HG03103 (cell line): ENCODE results near the gene GCK.

Experiments used
- ATAC-seq: cut with Tn5 transposase; IDR thresholded peaks from one replicate; pipeline ENCODE4 v1.9.1; 2021; ENCODE audit warnings: low read depth; ENCODE audit not compliant: unreplicated experiment

The GCK gene

DNA sequence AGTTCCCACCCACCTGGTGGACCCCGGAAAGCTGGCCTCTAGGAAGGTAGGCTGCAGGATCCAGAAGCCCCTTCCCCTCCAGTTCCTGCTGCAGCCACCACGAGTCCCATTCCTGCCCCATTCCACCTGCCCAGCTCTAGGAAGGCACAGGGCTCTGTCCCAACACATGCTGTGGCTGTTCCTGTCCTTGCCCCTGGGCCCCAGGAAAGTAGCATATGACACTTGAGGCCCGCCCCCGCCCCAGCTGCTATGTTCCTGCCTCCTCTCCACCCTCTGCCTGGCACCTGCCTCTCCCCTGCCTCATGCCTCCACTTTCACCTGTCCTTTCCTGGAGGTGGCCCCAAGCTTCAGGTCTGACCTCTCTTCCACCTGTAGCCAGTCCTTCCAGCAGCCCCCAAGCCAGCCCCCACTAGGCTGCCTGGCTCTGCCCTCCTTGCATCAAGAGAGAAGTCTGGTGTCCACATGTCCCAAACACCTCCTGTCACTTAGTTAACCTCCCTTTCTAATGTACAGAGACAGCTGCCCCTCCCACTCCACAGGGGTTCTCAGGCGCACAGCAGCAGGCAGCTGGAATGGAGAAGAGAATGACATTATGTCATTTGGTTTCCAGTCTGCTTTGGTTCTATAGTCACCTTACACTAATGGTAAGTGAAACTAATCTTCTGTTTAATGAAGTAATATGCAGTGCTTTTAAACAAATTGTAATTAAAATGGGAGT lies 34.3 kb upstream of the GCK start:
- ATAC-seq: no peak

DNA sequence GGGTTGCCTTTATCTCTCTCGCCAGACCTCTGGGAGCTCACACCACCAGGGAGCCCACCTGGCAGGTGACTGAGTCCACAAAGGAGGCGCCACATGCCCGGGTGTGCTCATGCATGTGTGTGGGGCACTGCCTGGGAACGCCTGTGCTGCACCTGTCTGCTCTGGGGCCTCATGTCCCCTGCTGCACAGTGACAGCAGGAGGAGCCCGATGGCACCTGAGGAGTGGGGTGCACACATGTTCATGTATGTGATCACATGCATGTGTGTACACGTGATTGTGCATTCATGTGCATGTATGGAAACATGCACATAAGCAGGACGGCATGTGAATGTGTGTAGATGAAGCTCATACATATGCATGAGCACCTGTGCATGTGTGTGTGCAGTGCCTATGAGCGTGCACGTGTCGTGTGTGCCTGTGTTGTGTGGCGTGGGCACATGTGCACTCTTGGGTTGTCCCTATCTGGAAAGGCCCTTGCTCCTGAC lies 33.6 kb upstream of the GCK start:
- ATAC-seq: no peak

DNA sequence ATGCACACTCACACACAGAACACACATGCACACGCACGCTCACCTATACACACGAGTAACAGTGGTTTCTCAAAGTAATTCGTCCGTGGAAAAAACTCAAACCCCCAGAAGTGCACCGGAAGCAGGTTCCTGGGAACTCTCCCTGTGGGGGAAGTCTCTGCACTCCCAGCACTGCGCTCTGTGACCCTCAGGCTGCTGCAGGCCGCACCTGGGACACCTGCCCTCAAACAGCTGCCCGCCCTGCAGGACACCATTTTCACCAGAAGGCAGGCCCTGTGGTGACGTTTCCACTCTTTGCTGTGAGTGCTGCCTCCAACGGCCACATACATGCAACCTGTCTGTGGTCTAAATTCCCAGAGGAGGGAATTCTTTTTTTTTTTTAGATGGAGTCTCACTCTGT lies 32.8 kb upstream of the GCK start:
- ATAC-seq: no peak

DNA sequence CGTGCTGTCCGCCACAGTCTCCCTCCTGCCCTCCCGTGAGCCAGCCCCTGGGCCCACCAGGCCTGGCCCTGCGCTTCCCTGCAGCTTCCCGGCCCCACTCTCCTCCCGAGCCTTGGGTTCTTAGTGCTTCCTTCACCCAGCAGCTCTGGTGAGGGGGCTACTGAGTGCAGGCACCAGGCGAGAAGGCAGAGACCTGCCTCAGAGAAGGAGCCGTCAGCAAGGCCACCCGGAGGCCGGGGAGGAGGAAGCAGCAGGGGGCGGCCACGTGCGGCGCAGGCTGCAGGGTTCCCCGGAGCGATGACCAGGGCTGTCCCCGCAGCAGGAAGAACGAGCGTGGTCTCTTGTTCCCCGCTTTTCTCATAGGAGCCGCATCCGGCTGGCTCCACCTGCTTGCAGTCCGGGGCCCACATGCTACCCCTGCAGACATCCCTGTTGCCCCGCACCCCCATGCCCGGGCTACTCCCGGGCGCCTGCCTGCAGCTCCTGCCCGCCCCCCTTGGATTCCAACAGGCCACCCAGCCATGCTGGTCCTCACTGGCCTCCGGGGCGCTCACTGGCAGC lies 32.1 kb upstream of the GCK start:
- ATAC-seq: no peak

DNA sequence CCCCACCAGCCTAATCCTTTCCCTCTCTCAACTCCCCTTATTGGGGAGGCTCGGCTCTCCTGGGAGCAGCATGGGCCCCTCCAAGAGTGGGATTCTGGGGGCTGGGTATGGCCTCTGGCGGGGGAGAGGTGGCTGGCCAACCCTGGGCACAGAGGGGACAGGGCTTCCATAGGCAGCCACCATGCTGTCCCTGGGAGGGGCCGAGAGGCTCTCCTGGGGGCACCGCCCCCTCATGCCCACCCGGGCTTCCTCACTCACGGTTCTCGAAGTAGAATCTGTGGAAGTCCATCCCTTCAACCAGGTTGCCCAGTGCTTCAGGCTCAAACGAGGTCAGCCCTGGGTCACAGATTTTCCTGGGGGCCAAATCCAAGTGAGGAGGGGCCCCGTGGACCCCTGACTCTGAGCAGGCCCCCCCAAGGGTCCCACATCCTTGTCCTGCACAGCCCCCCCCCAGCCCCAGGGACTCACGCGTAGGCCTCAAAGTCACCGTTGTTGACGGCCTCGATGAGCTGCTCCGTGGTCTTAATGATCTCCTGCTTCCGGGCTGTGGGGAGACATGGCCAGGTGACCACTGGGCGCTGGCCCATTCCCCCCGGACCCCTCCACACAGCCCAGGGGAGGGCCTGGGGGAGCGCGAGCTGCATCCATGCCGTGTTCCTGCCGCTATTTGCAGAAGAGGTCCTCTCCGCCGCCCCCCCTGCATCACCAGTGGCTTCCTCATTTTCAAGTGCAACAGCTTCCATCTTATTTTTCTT lies 31.3 kb upstream of the GCK start:
- ATAC-seq: no peak

DNA sequence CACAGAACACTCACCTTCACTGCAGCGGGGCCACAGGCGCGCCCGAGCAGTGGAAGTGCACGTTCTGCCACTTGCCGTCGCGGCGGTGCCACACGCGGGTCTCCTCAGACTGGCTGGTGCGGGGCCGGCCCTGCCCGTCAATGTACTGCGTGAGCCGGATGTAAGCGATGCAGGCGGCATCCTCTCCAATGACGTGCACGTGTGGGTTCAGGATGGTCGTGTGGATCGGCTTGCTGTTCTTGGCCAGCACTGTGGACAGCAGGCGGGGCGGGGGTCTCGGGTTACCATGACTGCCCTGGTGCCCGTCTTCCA lies 30.8 kb upstream of the GCK start:
- no peak for ATAC-seq

DNA sequence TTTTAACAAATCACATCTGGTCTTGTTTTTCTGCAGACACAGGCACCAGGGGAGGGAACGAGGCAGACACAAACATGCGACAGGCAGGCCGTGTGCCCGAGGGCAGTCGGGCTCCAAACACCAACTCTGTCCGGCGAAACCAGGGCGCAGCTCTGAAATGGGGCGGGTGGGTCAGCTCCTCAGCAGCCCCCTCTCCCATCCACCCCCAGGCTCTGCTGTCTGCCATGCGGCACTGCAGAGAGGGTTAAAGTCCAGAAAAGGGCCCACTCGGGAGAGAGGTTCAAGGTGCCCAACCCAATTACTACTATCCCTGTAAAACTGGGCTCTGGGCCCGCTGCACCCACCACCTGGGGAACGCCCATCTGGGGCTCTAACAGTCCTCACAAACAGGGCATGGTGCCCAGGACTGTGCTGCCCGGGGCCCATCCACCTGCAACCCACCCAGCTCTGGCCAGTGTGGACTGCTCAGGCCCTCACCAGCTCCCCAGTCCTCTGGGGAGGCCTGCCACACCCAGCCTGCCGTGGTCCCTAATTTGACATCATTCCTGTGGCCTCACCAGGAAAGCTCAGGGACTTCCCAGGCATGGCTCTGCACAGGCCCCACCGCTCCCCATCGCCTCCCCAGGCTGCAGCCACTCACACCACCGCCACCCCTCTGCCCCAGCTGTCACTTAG lies 30.3 kb upstream of the GCK start:
- no peak for ATAC-seq

DNA sequence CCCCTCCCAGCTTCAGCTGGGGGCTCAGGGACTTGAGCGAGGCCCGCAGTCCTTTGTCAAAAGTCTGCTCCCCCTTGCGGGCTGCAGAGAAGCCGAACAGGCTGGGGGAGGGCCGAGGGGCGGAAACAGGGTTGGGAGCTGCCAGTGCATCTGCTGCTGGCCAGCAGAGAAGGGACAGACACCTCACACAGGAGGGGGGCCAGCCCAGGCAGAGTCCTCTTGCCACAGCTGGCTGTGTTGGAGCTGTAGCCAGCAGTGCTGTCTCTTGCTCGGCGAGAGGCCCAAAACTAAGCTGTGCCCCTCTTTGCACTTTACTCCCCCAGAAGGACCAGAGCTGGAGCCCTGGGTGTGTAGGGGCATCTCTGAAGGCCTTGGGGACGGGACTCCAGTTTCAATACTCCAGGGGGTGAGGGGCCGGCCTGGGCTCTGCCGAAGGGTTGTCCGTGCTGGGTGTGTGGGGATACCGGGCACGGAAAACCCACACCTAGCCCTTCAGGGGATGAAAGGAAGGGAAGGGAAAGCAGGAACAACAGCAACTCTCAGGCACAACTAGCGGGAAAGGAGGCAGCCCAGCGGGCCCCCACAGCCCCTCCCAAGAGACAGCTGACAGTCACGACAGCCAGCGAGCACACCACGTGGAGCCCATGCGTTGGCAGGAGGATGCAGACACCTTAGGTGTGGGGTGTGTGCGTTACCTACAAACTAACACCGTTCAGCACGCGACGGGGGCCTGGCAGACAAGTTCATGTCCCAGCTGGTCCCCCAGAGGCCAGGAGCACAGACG lies 29.4 kb upstream of the GCK start:
- ATAC-seq: no peak

DNA sequence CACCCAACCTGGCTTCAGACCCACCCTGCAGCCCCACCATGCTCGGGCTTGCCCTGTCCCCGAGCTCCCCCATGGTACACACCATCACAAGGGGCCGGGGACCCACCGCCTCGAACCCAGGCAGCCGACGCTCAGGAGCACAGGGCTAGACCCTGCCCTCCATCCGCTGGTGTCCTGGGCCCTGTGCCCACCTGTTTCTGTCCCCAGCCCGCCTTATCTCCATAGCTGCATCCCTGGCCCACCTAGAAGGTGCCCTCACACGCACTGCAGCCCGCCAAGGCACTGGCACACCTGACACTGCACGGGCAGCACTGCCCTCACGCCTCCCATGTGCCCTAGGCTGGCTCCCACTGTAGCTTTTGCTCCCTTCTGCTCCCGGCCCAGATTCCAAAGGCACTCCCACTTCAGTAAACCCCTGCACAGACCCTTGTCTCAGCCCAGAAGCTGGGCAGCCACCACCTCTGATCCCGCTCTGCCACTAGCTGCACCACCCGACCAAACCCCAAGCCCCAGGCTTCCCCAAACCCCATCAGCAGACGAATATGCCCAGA lies 28.7 kb upstream of the GCK start:
- ATAC-seq: no peak

DNA sequence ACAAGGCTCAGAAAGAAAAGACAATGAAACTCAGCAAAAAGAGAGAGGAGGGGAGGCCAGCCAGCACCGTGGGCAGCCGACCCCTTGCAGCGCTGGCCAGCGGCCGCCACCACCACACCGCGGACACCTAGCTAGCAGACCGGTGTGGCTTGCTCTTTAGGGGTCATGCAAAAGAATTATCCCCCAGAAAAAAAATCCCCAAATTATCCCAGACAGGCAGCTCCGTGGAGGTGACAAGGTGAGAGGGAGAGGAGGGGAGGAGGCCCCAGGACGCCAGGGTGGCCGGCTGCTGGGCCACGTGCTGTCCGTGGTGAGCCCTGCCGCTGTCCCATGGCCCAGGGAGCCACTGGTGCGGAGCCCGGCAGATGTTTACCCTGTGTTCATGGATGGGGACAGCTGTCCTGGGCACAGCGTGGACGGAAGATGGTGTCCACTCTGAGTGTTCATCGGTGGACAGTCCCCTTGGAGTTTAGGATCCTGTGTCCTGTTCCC lies 28.0 kb upstream of the GCK start:
- ATAC-seq: no peak

DNA sequence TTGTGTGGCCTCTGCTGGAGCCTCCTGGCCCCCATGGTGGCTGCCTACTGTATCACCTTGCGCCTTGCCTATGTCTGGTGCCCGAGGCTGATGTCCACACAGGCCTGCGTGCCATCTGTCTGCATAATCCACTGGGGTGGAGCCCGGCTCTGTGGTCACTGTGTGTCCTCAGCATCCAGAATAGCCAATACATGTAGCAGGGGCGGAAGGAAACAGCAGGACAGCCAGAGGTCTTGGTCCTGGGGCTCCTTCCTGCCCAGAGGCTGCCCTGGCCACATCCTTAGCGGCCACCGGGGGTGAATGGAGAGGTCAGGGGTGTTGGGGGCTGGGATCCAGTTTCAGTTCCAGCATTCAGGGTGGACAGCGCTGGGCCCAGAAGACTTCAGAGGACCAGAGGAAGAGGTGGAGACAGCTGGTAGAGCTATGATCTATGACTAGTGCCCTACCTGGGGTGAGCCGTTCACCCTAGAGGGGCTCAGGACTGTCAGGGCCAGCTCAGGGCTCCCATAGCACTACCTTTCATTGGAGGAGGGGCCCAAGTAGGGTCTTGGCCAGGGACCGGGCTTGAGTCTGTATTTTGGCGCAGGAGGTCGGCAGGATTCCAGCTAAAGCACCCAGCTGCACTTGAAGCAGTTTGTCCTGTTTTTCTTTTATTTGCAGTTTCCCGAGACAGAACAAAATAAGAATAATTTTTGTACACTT lies 27.4 kb upstream of the GCK start:
- ATAC-seq: no peak

DNA sequence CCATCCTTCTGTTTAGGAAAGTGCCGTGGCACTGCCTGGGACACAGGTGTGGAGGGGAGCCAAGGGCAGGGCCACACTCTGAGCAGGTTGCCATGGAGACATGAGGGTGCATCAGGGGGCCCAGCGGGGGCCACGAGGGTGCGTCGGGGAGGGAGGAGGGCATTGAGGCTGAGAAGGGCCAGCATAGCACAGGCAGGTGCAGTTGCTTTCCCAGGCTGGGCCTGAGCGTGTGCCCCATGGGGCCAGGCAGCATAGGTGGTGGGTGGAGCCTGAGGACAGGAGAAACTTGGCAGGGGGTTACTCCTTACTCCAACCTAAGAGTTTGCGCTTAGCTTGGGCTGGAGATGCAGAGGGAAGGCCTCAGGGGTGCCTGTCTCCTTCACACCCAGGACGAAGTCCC lies 26.8 kb upstream of the GCK start:
- no peak for ATAC-seq

DNA sequence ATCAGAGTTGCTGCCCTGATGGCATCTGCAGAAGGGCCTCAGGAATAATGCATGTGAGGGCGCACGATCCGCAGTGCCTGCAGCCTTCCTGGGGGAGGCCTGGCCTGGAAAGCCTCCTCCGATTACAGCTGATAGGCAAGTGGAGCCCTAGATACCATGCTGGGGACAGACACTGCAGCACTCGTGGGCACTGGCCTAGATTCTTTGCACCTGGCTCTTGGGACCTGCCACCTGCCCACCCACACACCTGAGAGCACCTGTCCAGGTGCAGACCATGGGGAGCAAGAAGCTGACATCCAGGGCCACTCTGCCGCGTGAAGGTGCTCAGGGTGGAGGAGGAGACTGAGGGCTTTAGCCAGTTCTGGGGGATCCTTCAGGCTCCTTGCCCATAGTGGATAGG lies 26.3 kb upstream of the GCK start:
- ATAC-seq: no peak

DNA sequence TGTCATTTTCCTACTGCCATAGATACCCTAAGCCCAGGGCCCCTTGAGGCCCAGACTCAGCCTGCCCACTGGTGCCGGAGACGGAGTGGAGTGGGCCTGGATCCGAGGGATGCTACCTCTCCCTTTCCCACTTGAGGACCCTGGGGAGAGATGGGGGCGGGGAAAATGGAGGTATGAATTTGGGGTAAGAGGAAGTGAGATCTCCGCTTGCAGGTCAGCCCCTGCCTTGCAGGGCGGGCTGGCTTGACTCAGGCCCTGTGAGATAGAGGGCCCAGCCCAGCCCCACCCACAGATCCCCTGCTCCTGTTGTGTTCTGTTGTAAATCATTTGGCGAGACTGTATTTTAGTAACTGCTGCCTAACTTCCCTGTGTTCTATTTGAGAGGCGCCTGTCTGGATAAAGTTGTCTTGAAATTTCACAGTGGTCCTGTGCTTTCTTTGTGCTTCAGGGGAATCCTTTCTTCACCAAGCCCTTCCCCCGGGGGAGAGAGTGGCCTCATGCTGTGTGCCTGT lies 24.7 kb upstream of the GCK start:
- ATAC-seq: no peak

DNA sequence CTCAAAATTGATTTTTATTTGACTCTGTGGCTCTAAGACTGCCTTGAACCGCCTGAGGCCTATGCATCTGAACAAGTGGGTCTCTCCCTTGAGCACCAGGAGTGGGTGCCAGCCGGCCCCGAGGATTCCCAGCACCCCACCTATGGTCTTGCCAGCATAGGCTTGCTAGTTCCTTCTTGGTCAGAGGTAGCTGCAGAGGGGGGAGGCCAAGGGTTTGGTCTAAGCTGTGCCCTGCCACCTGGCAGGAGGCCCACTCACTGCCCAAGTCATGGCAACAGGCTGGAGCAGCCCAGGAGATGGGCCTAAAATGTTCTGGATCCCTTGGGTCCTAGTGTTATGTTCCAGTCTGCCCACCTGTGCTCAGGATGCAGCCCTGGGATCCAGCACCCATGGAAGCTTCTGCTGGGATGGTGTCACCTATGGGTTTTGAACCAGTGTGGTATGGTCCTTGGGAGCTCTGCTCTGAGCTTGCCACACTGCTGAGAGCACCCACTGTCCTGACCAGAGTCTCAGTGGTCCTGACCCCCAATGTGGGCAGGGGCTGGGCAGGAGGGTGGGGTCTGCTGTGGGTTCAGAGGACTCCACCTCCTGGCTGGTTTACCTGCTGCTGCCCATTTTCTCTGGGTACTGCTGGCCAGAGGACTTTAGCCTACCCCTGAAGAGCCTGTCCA lies 24.1 kb upstream of the GCK start:
- no peak for ATAC-seq

DNA sequence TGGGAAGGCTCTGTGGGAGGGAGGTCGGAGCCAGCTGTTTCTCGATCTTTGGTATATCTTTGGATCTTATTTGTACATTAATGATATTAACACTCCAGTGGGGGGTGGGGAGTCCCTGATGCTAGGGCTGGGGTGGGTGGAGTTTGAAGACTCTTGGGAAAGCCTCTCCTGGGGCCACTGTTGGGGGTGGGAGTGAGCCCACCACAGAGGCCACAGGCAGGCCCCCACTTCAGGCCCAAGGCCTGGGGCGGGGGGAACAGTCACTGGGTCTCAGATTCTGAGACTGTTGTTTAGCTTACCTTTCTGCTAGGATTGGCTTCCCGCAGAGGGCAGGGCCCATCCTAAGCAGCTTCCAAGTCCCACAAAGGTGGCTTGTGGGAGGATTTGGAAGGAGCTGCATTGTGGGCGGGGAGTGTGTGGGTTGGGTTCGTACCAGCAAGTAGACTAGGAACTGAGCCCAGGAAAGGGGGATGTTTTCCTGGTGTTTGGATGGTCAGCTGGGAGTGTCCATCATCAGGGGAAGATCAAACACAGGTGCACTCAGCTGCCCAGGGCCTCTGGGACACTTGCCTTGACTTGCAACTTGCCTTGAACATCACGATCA lies 23.4 kb upstream of the GCK start:
- ATAC-seq: no peak

DNA sequence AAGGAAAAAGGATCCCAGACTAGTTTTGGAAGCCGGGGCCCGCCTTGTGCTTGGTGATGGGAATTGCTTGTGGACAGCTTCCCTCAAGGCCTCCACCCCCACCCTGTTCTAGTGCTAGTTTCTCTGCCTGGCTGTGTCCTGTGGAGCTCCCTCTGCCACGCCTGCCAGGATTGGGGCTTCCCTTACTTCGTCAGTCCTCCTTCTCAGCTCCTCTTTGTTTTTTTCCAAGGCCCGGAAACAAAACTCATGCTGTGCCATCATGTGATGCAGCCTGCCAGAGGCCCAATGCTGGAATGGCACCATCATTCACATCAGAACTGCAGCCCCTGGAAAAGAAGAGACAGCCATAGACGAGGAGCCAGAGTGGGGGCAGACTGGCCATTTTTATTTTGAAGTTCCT lies 22.8 kb upstream of the GCK start:
- ATAC-seq: no peak

DNA sequence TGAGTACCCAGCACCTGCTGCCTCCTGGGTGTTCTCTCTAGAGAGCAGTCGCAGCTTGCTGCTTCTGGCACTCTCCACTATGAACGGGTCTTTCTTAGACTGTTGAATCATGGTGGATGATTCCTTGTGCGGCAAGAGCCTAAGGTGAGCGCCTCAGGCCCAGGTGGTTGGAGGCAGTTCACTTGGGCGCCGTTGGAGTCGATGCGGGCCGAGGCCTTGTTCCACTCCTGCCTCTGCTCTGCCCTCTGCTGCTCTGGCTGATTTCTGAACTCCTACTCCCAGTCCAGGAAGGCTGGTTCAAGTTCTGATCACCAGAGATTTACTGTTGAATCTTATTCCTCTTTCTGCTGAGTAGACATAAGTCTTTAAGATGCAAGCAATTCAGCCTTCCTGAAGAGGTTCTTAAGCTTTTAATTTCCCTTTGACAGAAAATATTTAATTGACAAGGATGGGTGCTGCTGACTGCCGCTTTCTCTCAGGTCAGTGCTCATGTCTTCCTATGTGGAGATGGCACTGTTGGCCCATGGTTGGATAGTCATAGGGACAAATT lies 22.0 kb upstream of the GCK start:
- no peak for ATAC-seq
